Stimulated activated CD4-positive, alpha-beta T cell treated with anti-CD3 and anti-CD28 coated beads, Interleukin-1b, Interleukin-23, amount 100 ng/mL, for 48 hours (primary cell): ENCODE measurements around the gene SH3RF3.
"Not testable (repeated sequence)": the region's sequence is repeated elsewhere in the genome, so short reads cannot be mapped to it uniquely, and the experiment has no call there.

Source experiments
- DNase-seq: peaks from one replicate; pipeline ENCODE4 v3.0.0-alpha.2; 2020

Gene SH3RF3

GRCh38 chr2:109519513-109519912 is 390.5 kb downstream of the SH3RF3 start:
- DNase-seq, result no peak

DNA sequence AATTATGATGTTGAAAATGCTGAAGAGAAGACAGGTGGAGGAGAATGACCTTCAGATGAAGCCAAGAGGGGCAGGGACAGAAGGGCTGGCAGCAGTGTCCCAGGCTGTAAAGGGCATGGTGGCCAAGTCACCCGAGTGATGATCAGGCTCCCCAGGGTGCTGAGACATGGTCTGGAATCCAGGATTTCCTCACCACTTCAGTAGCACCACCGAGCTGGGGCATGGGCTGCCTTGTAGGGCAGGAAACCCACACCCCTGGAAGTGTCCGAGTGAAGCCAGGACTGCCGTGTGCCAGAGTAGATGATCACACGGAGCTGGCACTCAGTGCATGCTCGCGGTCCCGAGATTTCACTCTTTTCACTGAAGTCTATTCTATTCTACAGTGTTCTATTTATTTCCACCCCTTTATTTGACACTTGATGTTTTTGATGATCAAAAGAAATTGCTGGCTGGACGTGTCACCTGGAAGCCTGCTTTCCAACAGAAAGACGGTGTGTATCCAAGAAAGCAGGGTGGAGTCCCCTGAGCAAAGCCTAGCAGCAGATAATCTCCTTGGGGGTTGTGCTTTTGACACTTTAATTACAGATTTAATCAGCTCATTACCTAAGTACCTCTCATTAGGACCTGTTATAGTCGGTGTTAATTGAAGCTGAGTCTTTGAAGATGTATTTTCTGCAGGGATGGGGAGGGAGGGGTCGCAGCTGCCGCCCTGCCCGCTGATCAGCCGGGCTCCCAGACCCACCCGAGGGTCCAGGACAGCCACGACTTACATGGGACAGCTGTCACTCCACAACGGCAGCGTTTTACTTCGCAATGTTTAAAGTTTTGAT is 392.4 kb downstream of the SH3RF3 start:
- DNase-seq, result no peak

DNA sequence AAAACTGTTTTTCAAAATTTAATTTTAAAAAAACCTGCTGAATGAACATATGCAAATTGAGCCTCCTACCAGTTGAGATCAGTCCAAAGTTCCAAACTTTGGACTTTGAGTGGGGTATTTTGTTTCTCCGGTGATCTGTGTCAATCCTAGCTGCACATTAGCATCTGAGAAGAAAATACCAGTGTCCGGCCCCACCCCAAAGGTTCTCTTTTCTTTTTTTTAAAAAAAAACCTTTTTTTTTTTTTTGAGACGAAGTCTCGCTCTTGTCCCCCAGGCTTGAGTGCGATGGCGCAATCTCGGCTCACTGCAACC is 393.0 kb downstream of the SH3RF3 start:
- DNase-seq, result no peak

DNA sequence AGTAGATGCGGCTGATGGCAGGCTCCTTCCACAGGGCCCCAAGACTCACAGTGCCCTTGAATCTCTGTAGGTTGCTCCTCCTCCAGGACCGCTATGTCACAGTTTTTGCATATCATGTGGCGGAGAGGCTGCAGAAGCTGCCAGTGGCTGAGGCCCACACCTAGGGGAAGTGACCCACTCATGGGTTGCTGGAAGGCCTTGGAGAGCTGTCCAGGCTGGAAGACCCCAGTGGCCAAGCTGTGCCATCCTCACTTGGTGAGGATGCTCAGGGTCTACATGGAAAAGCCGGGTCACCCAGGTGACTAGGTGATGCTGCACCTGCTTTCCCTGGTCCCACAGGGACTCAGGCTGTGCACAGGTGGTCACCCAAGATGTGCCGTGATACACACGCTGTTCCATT is 394.1 kb downstream of the SH3RF3 start:
- no peak for DNase-seq

GRCh38 chr2:109523536-109524361 is 394.7 kb downstream of the SH3RF3 start:
- no peak for DNase-seq

DNA sequence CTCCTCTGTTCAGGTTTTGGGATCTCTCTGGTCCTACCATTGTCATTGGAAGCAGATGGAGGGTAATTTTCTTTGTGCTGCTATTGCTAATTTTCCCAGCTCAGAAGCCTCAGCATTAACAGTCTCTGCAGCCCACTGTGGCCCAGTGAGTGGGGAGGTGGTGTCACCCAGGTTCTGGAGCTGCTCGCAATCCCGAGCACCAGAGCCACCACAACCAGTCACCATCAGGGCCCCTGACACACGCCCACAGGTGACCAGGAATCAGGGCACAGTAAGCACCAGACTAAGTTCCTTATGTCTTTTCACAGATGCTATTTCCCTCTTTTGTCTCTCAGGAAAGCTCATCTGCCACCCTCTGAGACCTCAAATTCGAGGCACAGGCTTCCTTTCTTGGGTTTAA is 396.8 kb downstream of the SH3RF3 start:
- DNase-seq, result no peak

GRCh38 chr2:109526442-109526970 is 397.5 kb downstream of the SH3RF3 start:
- no peak for DNase-seq

GRCh38 chr2:109527079-109527478 is 398.1 kb downstream of the SH3RF3 start:
- no peak for DNase-seq

DNA sequence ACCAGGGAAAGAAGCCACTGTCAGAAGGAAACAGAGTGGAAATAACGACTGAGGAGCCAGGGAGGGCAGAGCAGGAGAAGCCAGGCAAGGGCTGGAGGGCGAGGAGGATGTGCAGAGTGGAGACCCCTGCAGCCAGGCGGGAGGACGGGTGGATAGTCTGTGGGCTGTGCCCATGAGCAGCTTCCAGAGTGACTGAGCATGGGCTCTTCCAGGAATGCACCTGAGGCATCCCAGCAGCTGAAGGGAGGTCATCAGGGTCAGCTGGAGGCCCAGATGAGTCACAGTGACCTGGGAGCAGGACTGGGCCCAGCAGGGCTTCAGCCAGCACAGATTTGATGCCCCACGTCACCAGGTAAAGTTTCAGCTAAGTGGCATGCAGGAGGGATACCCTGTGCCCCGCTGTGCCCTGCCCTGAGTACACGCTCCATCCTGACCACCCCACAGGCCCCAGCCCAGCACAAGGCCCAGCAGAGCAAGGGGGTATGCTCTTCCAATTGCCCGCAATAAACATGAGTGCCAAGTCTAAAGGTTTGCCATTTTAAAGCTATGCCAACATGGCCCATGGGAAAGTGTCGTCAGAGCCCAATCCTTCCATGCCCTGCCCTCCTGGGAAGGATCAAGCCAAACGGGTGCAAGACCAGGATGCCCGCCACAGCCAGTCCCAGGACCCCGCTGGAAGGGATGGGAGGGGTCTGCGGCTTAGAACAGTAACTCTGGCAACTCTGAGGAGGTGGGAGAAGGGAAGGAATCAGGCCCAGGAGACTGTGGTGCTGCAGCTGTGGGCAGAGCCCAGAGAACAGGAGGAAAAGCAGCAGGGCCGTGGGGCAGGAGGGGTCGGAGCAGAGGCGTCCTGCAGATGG is 399.1 kb downstream of the SH3RF3 start:
- DNase-seq, result no peak

GRCh38 chr2:109528811-109529501 is 400.0 kb downstream of the SH3RF3 start:
- no peak for DNase-seq

DNA sequence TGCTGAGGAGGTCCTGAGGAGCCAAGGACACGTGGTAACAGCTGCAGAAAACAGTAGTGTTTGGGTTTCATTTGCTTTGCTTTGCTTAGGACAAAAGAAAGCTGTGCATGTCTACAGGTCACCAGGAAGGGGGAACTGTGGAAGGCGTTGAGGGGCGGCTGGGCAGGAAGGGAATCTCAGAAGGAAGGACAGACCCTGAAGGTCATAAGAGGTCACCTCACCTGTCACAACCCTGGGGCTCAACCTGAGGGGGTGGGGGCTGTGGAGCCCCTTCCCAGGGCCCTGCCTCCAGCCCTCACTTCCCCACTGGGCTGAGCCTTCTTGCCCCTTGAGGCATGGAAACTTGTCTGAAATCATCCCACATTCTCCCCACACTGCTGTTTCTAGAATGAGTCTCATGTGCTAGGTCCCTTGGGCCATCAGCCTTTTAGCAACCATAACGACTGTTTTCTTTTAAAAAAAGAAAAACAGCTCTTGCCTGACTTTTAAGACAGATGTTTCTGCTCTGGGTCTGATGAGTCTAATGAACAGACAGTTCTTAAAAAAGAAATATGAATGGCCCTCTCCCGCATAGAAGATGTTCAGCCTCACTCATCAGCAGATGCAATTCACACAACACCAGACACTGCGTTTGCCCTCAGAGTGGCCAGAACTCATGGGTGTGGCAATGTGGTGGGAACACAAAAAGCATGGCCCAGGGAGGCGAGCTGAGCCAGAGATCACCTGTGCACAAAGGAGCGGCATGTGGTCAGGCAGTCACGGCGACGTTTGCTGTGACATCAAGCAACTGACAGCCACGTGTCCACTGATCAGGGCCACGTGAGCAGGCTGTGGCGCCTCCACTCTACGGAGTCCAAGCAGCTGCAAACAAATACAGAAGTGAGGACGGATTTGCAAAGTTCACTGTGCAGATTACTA is 400.8 kb downstream of the SH3RF3 start:
- DNase-seq, result no peak

- DNase-seq, result no peak
These were observed 401.7 kb downstream of the SH3RF3 start for GRCh38 chr2:109530712-109531111.

GRCh38 chr2:109531221-109531620 is 402.2 kb downstream of the SH3RF3 start:
- DNase-seq, result no peak

DNA sequence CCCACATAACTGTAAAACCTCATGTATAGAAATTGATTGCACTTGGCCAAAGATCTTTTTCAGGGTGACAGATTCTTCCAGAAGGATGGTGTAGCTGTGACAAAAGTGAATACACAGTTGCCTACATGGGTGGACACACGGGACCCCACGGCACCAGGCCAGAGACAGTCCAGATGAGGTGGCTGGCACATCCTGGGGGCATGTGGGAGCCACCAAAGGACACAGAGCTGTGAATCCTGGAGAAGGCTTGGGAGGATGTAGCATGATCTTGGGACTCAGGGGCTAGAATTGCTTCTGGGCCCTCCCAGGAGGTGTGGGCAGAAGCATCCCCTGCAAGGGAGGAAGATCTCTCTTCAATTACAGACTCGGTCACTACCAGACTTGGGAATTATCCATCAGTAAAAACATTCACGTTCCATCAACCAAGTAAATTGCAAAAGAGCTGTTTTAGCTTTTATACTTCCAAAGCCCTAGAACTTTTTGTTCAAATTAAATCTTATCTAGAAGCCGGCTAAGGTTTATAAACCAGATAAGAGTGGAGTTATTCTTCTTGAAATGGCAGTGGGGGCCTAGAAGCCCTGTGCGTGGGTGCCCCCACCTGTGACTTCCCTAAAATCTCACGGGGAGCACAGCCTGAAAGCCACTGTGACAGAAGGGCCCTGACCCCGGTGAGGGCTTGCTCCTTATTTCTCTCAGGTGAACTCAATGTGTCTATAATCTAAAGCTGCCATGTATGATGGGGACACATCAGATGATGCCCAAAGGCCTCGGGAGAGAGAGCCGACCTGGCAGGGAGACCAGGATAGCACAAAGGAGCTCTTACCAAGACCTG is 403.1 kb downstream of the SH3RF3 start:
- DNase-seq, result no peak

GRCh38 chr2:109532728-109533076 is 403.7 kb downstream of the SH3RF3 start:
- no peak for DNase-seq

- DNase-seq, result no peak
These were observed 404.8 kb downstream of the SH3RF3 start for GRCh38 chr2:109533823-109534222.

DNA sequence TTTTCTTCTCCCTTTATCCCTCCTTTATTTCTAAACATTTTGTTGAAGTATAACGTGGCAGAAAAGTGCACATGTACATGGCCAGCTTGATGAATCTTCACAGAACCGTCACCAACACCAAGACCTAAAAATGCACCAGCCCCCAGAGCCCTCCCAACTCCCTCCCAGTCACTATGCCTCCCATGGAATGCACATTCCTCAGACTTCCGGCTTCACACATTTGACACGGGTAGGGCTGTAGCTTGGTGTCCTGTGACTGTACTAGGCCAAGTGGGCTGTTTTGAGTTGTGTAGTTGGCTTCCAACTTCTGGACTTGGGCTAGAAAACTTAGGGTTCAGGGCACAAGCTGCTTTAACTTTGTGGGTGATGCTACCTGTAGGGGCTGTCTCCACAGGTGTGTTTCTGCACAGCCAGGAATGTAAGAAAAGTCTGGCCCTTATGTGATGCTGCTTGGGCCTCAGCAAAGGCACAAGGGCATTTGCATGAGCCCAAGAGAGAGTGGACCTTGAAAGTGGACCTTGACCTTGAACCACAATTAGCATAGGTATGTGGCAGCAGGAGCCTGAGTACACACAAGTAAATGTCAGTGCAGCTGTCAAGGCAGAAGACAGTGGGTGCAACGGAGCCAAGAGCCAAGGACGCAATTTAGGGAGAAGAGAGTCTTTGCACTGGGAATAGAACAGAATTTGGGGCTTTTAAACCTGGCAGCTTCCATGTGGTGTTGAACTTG is 406.4 kb downstream of the SH3RF3 start:
- no peak for DNase-seq

- not testable (repeated sequence) for DNase-seq
These were observed 407.6 kb downstream of the SH3RF3 start for GRCh38 chr2:109536556-109536955.

- DNase-seq, result no peak
These were observed 408.7 kb downstream of the SH3RF3 start for GRCh38 chr2:109537565-109538222.
